ENCODE measurements around the gene PRKAB1. TPM values are rescaled to one million over a fixed set of nuclear protein-coding genes. Genes with fewer than 3 reads are reported as not detected.

PRKAB1 gene
- total and polyA plus RNA-seq, 7 donors, result 18.5 to 52.5 (median 31.4) TPM

- H3K9me3 ChIP-seq, result no peaks in the 10 kb centered on the region
- WGBS, 2 donors, result 9 to 48% methylated on average over 6 of the region's 6 CpGs
- no peaks in the 10 kb centered on the region for H3K36me3 ChIP-seq
- no peak overlapping the region for H3K4me3 ChIP-seq
- intact Hi-C loops (cut with DNase I), result no loop called here
- no peak for TF ChIP-seq EP300 (IDR thresholded peaks at IDR 0.05)
- TF ChIP-seq POLR2A (IDR thresholded peaks at IDR 0.05), result no peak
- TF ChIP-seq POLR2AphosphoS5 (IDR thresholded peaks at IDR 0.05), result peak in 2 of 4 donors; percentile 10 to 34
- no peak for TF ChIP-seq CTCF (IDR thresholded peaks at IDR 0.05)
- peaks cover 0 to 10% (median 9%) of the 10 kb centered on the region in 4 donors for H3K4me1 ChIP-seq
- no peaks in the 10 kb centered on the region for H3K27me3 ChIP-seq
- peak overlapping the region in 1 of 4 donors; percentile 21 for H3K27ac ChIP-seq
- no peak for DNase-seq
These were observed 25.1 kb downstream of the PRKAB1 start for GRCh38 chr12:119692997-119693396.

- no peak overlapping the region for H3K4me3 ChIP-seq
- H3K4me1 ChIP-seq, result peaks cover 0 to 10% (median 9%) of the 10 kb centered on the region in 4 donors
- DNase-seq, result no peak
- WGBS, 2 donors, result 25 to 74% methylated on average over 1 of the region's 1 CpG
- TF ChIP-seq CTCF (IDR thresholded peaks at IDR 0.05) (no peak), EP300 (IDR thresholded peaks at IDR 0.05) (no peak), POLR2AphosphoS5 (IDR thresholded peaks at IDR 0.05) (no peak), POLR2A (IDR thresholded peaks at IDR 0.05) (no peak)
- intact Hi-C loops (cut with DNase I), result no loop called here
- no peaks in the 10 kb centered on the region for H3K36me3 ChIP-seq
- H3K27me3 ChIP-seq, result no peaks in the 10 kb centered on the region
- no peaks in the 10 kb centered on the region for H3K9me3 ChIP-seq
- peak overlapping the region in 1 of 4 donors; percentile 21 for H3K27ac ChIP-seq
These were observed 25.6 kb downstream of the PRKAB1 start for GRCh38 chr12:119693511-119693910.

GRCh38 chr12:119694111-119694510 lies 26.2 kb downstream of the PRKAB1 start:
- intact Hi-C loops (cut with DNase I), result no loop called here
- no peak overlapping the region for H3K27ac ChIP-seq
- WGBS, 2 donors, result 73 to 88% methylated on average over 6 of the region's 6 CpGs
- H3K36me3 ChIP-seq, result no peaks in the 10 kb centered on the region
- H3K4me1 ChIP-seq, result peaks cover 0 to 10% (median 9%) of the 10 kb centered on the region in 4 donors
- TF ChIP-seq POLR2A (IDR thresholded peaks at IDR 0.05), result no peak
- no peak for TF ChIP-seq EP300 (IDR thresholded peaks at IDR 0.05)
- no peak for TF ChIP-seq CTCF (IDR thresholded peaks at IDR 0.05)
- no peak for TF ChIP-seq POLR2AphosphoS5 (IDR thresholded peaks at IDR 0.05)
- DNase-seq, result no peak
- H3K4me3 ChIP-seq, result no peak overlapping the region
- no peaks in the 10 kb centered on the region for H3K9me3 ChIP-seq
- H3K27me3 ChIP-seq, result no peaks in the 10 kb centered on the region

- H3K36me3 ChIP-seq, result no peaks in the 10 kb centered on the region
- TF ChIP-seq POLR2A (IDR thresholded peaks at IDR 0.05) (no peak), CTCF (IDR thresholded peaks at IDR 0.05) (peak in 1 of 4 experiments; percentile 15)
- H3K27me3 ChIP-seq, result no peaks in the 10 kb centered on the region
- no peaks in the 10 kb centered on the region for H3K9me3 ChIP-seq
- intact Hi-C loops (cut with DNase I), result no loop called here
- H3K4me3 ChIP-seq, result no peak overlapping the region
- peaks cover 0 to 10% (median 9%) of the 10 kb centered on the region in 4 donors for H3K4me1 ChIP-seq
- H3K27ac ChIP-seq, result no peak overlapping the region
- WGBS, 2 donors, result 86 to 93% methylated on average over 4 of the region's 4 CpGs
- no peak for DNase-seq
These were observed 27.1 kb downstream of the PRKAB1 start for GRCh38 chr12:119695034-119695433.

GRCh38 chr12:119696943-119697342 lies 29.0 kb downstream of the PRKAB1 start:
- intact Hi-C loops (cut with DNase I), result no loop called here

More at GRCh38 chr12:119696943-119697342, 29.0 kb downstream of the PRKAB1 start:
- peaks cover 0 to 10% (median 9%) of the 10 kb centered on the region in 4 donors for H3K4me1 ChIP-seq
- H3K4me3 ChIP-seq, result no peak overlapping the region
- no peaks in the 10 kb centered on the region for H3K9me3 ChIP-seq
- no peaks in the 10 kb centered on the region for H3K36me3 ChIP-seq
- TF ChIP-seq POLR2AphosphoS5 (IDR thresholded peaks at IDR 0.05), result no peak
- no peak for TF ChIP-seq CTCF (IDR thresholded peaks at IDR 0.05)
- no peak for TF ChIP-seq EP300 (IDR thresholded peaks at IDR 0.05)
- TF ChIP-seq POLR2A (IDR thresholded peaks at IDR 0.05), result no peak
- H3K27me3 ChIP-seq, result no peaks in the 10 kb centered on the region
- no peak overlapping the region for H3K27ac ChIP-seq
- WGBS, 2 donors, result 92 to 94% methylated on average over 5 of the region's 5 CpGs
- no peak for DNase-seq

Measured in sigmoid colon (tissue), 7 donors.